ENCODE data around the gene AREL1.

DNA sequence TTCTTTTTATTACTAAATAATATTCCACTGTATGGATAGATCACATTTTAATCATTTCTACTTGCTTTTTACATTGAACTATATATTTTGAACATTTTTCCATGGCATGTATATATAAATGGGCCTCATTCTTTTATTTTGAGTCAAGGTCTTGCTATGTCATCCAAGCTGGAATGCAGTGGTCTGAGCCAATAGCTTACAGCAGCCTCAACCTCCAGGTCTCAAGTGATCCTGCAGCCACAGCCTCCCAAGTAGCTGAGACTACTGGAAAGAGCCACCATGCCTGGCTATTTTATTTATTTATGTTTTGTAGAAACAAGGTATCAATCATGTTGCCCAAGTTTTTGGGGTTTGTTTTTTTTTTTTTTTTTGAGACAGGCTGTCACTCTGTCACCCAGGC lies 7.6 kb upstream of the AREL1 start:
- TF ChIP-seq, protein P1, sequence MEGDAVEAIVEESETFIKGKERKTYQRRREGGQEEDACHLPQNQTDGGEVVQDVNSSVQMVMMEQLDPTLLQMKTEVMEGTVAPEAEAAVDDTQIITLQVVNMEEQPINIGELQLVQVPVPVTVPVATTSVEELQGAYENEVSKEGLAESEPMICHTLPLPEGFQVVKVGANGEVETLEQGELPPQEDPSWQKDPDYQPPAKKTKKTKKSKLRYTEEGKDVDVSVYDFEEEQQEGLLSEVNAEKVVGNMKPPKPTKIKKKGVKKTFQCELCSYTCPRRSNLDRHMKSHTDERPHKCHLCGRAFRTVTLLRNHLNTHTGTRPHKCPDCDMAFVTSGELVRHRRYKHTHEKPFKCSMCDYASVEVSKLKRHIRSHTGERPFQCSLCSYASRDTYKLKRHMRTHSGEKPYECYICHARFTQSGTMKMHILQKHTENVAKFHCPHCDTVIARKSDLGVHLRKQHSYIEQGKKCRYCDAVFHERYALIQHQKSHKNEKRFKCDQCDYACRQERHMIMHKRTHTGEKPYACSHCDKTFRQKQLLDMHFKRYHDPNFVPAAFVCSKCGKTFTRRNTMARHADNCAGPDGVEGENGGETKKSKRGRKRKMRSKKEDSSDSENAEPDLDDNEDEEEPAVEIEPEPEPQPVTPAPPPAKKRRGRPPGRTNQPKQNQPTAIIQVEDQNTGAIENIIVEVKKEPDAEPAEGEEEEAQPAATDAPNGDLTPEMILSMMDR (conservative IDR thresholded peaks at IDR 0.05), result no peak
- no peak for TF ChIP-seq ZFX (IDR thresholded peaks at IDR 0.05)

Data from C4-2B (cell line).